ENCODE data around the gene FRS3.
A peak's percentile ranks its signal among the peaks of the same experiment; 100 is the strongest.

FRS3 gene

DNA sequence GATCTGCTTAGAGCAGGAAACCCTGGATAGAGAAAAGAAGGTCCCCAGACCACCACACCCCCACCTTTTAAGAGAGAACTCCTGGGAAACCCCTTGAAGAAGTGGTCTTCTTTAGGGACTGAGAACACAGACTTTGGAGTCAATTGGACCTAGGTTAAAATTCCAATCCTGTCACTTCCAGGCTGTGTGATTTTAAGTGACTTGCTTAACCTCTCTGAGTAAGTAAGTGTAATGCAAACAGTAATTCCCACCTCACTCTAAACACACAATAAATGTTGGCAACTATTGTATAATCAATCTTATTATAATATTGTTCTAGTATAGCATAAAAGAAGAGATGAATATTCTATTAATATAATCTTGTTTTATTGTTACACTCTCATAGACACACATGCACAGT is 47.6 kb downstream of the FRS3 start:
- DNase-seq (ENCODE audit: low read depth), result no peak
- TF ChIP-seq, protein P1, sequence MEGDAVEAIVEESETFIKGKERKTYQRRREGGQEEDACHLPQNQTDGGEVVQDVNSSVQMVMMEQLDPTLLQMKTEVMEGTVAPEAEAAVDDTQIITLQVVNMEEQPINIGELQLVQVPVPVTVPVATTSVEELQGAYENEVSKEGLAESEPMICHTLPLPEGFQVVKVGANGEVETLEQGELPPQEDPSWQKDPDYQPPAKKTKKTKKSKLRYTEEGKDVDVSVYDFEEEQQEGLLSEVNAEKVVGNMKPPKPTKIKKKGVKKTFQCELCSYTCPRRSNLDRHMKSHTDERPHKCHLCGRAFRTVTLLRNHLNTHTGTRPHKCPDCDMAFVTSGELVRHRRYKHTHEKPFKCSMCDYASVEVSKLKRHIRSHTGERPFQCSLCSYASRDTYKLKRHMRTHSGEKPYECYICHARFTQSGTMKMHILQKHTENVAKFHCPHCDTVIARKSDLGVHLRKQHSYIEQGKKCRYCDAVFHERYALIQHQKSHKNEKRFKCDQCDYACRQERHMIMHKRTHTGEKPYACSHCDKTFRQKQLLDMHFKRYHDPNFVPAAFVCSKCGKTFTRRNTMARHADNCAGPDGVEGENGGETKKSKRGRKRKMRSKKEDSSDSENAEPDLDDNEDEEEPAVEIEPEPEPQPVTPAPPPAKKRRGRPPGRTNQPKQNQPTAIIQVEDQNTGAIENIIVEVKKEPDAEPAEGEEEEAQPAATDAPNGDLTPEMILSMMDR (IDR thresholded peaks at IDR 0.05; ENCODE audit: insufficient read depth, low read depth, low read length, missing control alignments), result no peak
- H3K4me3 ChIP-seq (ENCODE audit: low read length), result no peak overlapping the region

DNA sequence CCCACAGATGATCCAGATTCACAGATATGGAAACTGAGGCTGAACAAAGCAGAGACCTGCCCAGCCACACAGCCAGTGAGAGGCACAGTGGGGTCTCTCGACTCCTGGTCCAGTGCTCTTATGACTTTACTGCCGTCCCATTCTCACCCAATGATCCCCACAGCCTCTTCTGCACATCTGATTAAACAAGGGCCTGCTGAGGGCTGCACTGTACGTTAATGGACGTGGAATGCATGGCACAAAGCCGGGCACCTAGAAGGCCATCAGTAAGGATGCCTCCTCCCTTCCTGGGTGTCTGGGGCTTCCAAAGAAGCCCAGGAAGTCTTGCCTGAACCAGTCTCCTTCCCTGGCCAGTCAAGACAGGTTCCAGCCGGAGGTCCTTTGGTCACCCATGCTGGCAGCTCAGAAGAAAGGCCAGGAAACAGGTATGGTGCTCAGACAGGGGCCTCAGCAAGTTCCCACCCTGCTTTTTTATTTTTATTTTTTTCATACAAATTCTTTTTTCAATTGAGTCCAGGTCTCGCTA is 48.1 kb downstream of the FRS3 start:
- peak; percentile 58 for DNase-seq (ENCODE audit: low read depth)
- no peak overlapping the region for H3K4me3 ChIP-seq (ENCODE audit: low read length)
- TF ChIP-seq, protein P1 (IDR thresholded peaks at IDR 0.05; ENCODE audit: insufficient read depth, low read depth, low read length, missing control alignments), result no peak

DNA sequence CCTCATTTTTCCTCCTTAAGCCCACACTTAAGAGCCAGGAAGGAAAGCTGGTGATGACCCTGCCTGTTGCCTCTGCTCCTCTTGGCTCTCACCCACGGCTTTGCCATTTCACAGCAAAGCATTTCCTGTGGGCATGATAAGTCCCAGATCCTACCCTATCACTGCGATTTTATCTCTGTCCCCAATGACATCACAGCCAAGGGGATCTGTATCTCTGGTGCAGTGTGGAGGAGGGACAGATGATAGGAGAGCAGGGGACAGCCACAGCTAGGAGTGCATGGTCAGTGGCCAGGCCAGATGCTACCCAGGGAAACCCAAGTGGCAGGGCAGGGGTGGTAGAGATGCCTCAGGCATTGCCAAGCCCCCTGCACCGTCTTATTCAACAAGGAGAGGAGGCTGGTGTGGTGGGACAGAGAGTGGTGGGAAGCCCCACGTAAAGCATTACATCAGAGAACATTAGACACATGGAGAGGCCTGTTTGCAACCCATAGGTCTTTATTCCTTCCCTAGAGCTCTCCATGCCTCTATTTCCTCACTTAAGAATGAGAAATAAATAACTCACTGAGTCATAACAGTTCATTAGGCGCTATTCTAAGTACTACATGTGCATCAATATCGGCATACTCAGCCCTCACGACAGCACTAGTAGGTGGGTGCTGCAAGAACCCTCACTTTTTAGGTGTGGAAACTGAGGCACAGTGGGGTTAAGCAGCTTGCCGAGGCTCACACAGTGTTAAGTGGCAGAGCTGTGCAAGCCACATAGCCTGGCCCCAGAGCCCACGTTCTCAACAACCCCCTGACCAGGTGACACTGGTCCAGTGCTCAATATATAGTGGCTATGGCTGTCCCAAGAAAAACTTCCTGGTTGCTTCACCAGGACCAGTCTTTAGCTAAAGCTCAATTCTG is 48.9 kb downstream of the FRS3 start:
- TF ChIP-seq, protein P1 (IDR thresholded peaks at IDR 0.05; ENCODE audit: insufficient read depth, low read depth, low read length, missing control alignments), result no peak
- no peak overlapping the region for H3K4me3 ChIP-seq (ENCODE audit: low read length)
- DNase-seq (ENCODE audit: low read depth), result no peak

DNA sequence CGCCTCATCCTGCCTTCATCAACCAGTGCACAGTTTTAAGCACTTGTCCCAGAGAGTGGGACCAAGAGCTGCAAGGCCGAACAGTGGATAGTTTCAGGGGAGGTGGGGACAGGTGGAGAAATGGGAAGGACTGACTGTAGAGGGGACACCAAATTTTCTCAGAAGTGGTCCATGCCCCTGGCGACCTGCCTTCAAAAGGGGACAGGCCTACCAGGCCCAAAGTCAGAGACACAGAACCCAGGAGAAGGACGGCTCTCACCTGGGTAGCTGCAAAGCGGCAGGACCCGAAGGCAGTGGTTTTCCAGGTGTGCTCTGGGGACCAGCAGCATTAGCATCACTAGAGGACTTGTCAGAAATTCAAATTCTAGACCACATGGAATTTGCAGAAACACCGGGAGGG is 50.1 kb downstream of the FRS3 start:
- no peak for DNase-seq (ENCODE audit: low read depth)
- H3K4me3 ChIP-seq (ENCODE audit: low read length), result no peak overlapping the region
- TF ChIP-seq, protein P1 (IDR thresholded peaks at IDR 0.05; ENCODE audit: insufficient read depth, low read depth, low read length, missing control alignments), result no peak

DNA sequence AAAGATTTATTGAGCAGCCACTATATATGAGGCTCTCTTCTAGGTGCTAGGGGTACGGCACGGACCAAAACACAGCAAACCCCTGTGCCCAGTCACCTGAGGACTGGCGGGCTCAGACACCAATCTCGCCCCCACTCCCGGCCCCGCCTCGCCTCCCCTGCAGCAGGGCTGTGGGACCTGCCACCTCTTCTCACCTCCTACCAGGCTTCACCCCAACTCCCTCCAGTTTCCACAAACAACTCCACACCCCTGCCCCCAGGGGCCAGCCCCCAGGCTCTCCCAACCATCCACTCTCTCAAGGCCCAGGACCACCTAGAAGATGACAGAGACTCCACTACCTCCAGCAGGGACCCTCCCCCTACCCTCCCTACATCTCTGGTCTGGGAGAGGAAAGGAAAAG is 50.7 kb downstream of the FRS3 start:
- DNase-seq (ENCODE audit: low read depth), result no peak
- TF ChIP-seq, protein P1 (IDR thresholded peaks at IDR 0.05; ENCODE audit: insufficient read depth, low read depth, low read length, missing control alignments), result no peak
- no peak overlapping the region for H3K4me3 ChIP-seq (ENCODE audit: low read length)

DNA sequence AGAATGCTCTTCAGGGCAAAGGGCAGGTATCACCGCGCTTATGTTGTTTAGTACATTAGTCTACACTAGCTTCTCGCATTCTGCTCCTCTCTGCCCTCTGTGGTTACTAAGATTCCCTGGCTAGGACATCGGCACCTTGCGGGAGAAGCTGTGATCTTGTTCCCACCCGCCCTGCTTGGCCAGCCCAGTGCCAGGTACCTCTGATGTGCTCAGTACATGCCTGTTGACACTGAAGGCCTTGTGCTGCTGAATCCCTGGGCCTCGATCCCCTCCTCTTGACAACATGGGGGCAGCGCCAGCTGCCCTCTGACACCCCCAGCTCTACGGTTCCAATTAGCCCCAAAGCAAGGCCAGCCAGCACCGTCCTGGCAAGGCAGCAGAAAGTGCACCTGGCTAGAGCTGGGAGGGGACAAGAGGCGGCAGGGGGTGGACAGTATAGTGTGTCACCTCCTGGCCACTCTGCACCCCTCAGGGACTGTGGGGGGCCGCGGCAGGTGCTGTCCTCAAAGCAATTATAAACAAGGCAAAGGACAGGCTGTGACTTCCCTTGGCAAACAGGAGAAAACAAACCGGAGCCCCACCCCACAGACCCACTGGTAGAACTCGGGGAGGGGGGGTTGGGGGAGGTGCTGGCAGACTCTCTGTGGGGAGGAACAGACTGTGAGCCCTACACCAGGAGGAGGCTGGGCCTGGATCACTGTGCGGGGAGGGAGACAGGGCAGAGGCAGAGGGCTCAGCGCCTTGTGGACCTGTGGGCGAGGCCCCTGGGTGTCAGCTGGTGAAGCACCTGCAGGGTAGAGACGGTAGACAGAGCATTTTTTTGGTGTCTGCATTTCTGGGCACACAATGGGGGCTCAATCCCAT is 51.4 kb downstream of the FRS3 start:
- TF ChIP-seq, protein P1 (IDR thresholded peaks at IDR 0.05; ENCODE audit: insufficient read depth, low read depth, low read length, missing control alignments), result no peak
- no peak overlapping the region for H3K4me3 ChIP-seq (ENCODE audit: low read length)
- DNase-seq (ENCODE audit: low read depth), result no peak

Data from epithelial cell of esophagus (primary cell).